K562 (cell line): ENCODE measurements around the gene PCYT1A. TPM values are rescaled to one million over a fixed set of nuclear protein-coding genes. Genes with fewer than 3 reads are reported as not detected.

Source experiments
- BRD4 ChIP-seq: fragments of 200-600 bp; sonication (generic); IDR thresholded peaks from 2 replicates; pipeline ENCODE4 v1.6.1; 2017; ENCODE audit warnings: inconsistent platforms
- C11orf30 ChIP-seq: fragments of 450-650 bp; IDR thresholded peaks from 2 replicates; pipeline ENCODE4 v1.6.1; 2016; ENCODE audit warnings: low read depth, mild to moderate bottlenecking
- CBFA2T2 ChIP-seq: fragments of 450-650 bp; conservative IDR thresholded peaks from 2 replicates; pipeline ENCODE4 v1.6.1; 2017; ENCODE audit warnings: mild to moderate bottlenecking
- JUND ChIP-seq, 2 experiments: IDR thresholded peaks; 2 replicates in 1 of 2; 3 replicates in 1 of 2; pipeline ENCODE4 v1.6.1; 2011; ENCODE audit warnings: borderline replicate concordance in 2 of 2, low read depth in 2 of 2, low read length in 2 of 2, improper control_type of control experiment in 1 of 2, missing biosample characterization in 1 of 2, missing genetic modification characterization in 1 of 2, missing genetic modification reagents in 1 of 2
- LARP7 ChIP-seq: fragments of 450-650 bp; IDR thresholded peaks from 2 replicates; pipeline ENCODE4 v1.6.1; 2016
- MCM3 ChIP-seq: fragments of 450-650 bp; IDR thresholded peaks from 2 replicates; pipeline ENCODE4 v1.6.1; 2016
- MYC ChIP-seq, 2 experiments: fragments of 250-450 bp in 1 of 2; sonication (Bioruptor Pico) in 1 of 2; IDR thresholded peaks; 2 replicates each; pipeline versions ENCODE4 v1.5.1 to v1.6.1; 2012 to 2021; ENCODE audit warnings: low read depth in 2 of 2, borderline replicate concordance in 1 of 2, improper control_type of control experiment in 1 of 2, low read length in 1 of 2, mild to moderate bottlenecking in 1 of 2, moderate library complexity in 1 of 2
- NFIX ChIP-seq: fragments of 250-450 bp; sonication (Bioruptor Pico); IDR thresholded peaks from 2 replicates; pipeline ENCODE4 v1.4.0; 2020; ENCODE audit warnings: low read depth, mild to moderate bottlenecking, moderate library complexity
- NONO ChIP-seq, 2 experiments: fragments of 200-400 bp in 1 of 2; fragments of 450-650 bp in 1 of 2; formaldehyde crosslinking in 1 of 2; IDR thresholded peaks; 2 replicates each; pipeline ENCODE4 v1.6.1; 2017; ENCODE audit warnings: low read depth in 2 of 2, mild to moderate bottlenecking in 2 of 2, moderate library complexity in 2 of 2, low read length in 1 of 2
- PPARD ChIP-seq: fragments of 250-450 bp; sonication (Bioruptor Pico); IDR thresholded peaks from 2 replicates; pipeline ENCODE4 v1.8.0; 2022; ENCODE audit warnings: inconsistent platforms, mild to moderate bottlenecking, moderate library complexity
- PURB ChIP-seq: sonication (generic); formaldehyde crosslinking; IDR thresholded peaks from 2 replicates; pipeline ENCODE4 v1.9.0; 2021; ENCODE audit warnings: low read depth, mild to moderate bottlenecking, missing genetic modification reagents
- RHOXF2B ChIP-seq: fragments of 250-450 bp; sonication (Bioruptor Pico); conservative IDR thresholded peaks from 2 replicates; pipeline ENCODE4 v1.5.1; 2021
- YY1 ChIP-seq, 3 experiments: IDR thresholded peaks; 2 replicates each; pipeline ENCODE4 v1.6.1; 2011; ENCODE audit warnings: low read length in 2 of 3, mild to moderate bottlenecking in 2 of 3, moderate library complexity in 2 of 3, borderline replicate concordance in 1 of 3, control low read depth in 1 of 3, low read depth in 1 of 3; ENCODE audit not compliant: insufficient read depth in 3 of 3, insufficient replicate concordance in 2 of 3, control insufficient read depth in 1 of 3, insufficient read length in 1 of 3; ENCODE audit errors: extremely low read depth in 1 of 3
- ZNF133 ChIP-seq: fragments of 250-450 bp; sonication (Bioruptor Pico); IDR thresholded peaks from 2 replicates; pipeline ENCODE4 v1.4.0; 2020; ENCODE audit warnings: mild to moderate bottlenecking
- ZNF217 ChIP-seq: sonication (generic); formaldehyde crosslinking; IDR thresholded peaks from 2 replicates; pipeline ENCODE4 v1.8.0; 2022; ENCODE audit warnings: mild to moderate bottlenecking, missing genetic modification reagents
- polyA plus RNA-seq, 8 experiments: library from polyadenylated mRNA; depleted of rRNA in 4 of 8; stranded (reverse) in 5 of 8; unstranded in 3 of 8; fragments of >200 nt; fragmentation: Nextera tagmentation in 2 of 8; fragmentation: Illumina TruSeq in 1 of 8; extraction: Ambion mirVana in 2 of 8; extraction: Trizol in 1 of 8; gene quantifications; 2 replicates each; pipeline versions ENCODE4 v1.2.1 to v1.2.3, GENCODE V29; 2011 to 2014; ENCODE audit warnings: inconsistent platforms in 1 of 8, missing spikeins in 1 of 8
- total RNA-seq, 7 experiments: library from RNA; depleted of rRNA in 6 of 7; stranded (reverse); fragments of >200 nt in 6 of 7; fragmentation: Illumina TruSeq in 2 of 7; extraction: Trizol in 2 of 7; gene quantifications; 2 replicates each; pipeline versions ENCODE4 v1.2.1 to v1.2.3, GENCODE V29; 2011 to 2021; ENCODE audit warnings: low replicate concordance in 1 of 7
- TF ChIP-seq, protein P1 (sequence below): fragments of 450-650 bp; IDR thresholded peaks from 2 replicates; pipeline ENCODE4 v1.6.1; 2018; ENCODE audit not compliant: partially characterized antibody
- TF ChIP-seq, protein P2 (sequence below): sonication (generic); formaldehyde crosslinking; IDR thresholded peaks from 2 replicates; pipeline ENCODE4 v1.8.0; 2022; ENCODE audit warnings: mild to moderate bottlenecking, missing genetic modification reagents
- TF ChIP-seq, protein P3 (sequence below): sonication (generic); formaldehyde crosslinking; IDR thresholded peaks from 2 replicates; pipeline ENCODE4 v1.8.0; 2022; ENCODE audit warnings: mild to moderate bottlenecking, missing genetic modification reagents

Gene PCYT1A
- total and polyA plus RNA-seq, 9 of the 15 experiments (the other 6 are each of a cell fraction or from before 2014, with no cell fraction given), result 13.4 to 62.8 (median 49.4) TPM

DNA sequence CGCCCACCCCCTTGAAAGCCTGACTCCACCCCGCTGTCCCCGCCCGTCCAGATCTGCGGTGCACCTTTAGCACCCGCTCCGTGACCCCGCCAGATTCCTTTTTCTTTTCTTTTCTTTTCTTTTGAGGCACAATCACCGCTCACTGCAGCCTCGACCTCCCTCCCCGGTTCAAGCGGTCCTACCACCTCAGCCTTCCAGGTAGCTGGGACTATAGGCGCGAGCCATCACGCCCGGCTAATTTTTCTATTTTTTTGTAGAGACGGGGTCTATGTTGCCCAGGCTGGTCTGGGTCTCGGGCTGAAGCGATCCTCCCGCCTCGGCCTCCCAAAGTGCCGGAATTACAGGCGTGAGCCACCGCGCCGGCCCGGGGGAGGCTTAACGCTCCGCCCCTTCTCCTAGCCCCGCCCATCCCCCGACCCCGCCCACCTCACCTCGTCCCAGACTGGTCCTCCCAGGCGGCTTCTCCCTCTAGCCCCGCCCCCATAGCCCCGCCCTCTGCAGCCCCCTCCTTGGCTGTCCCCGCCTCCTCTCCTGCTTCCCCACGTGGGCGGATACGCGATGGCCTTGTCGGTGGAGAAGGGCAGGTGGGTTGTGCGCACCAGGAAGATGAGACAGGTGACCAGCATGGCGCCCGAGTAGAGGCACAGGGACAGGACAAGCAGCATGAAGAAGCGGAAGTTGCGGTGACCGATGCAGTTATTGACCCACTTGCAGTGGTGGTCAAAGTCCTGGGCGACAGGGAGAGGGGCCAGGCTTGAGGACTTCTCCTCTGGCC, 79.5 kb downstream of the PCYT1A start (continued):
- TF ChIP-seq JUND (IDR thresholded peaks at IDR 0.05; ENCODE audit: borderline replicate concordance, low read depth, low read length) (no peak), JUND (tag; IDR thresholded peaks at IDR 0.05; ENCODE audit: borderline replicate concordance, low read depth, low read length) (no peak), YY1 (IDR thresholded peaks at IDR 0.05; ENCODE audit: borderline replicate concordance in 1 of 3, control insufficient read depth in 1 of 3, extremely low read depth in 1 of 3, insufficient read depth in 3 of 3, insufficient read length in 1 of 3, insufficient replicate concordance in 2 of 3, low read depth in 1 of 3, low read length in 2 of 3) (peak in 1 of 3 experiments; percentile 55), LARP7 (peak; percentile 72; the same call in 1 of the 2 replicates), MYC (IDR thresholded peaks at IDR 0.05; ENCODE audit: low read depth, low read length) (peak; percentile 52), MYC (CRISPR knock-in tag; IDR thresholded peaks at IDR 0.05; ENCODE audit: borderline replicate concordance, low read depth) (no peak), PURB (no peak), NONO (IDR thresholded peaks at IDR 0.05; ENCODE audit: low read depth in 2 of 2, low read length in 1 of 2) (no peak), ZNF217 (CRISPR knock-in tag) (no peak), ZNF133 (CRISPR knock-in tag) (no peak), CBFA2T2 (no peak), BRD4 (no peak), MCM3 (no peak), PPARD (CRISPR knock-in tag) (no peak), C11orf30 (no peak), NFIX (CRISPR knock-in tag) (no peak), RHOXF2B (CRISPR knock-in tag) (no peak)
- TF ChIP-seq, protein P1, sequence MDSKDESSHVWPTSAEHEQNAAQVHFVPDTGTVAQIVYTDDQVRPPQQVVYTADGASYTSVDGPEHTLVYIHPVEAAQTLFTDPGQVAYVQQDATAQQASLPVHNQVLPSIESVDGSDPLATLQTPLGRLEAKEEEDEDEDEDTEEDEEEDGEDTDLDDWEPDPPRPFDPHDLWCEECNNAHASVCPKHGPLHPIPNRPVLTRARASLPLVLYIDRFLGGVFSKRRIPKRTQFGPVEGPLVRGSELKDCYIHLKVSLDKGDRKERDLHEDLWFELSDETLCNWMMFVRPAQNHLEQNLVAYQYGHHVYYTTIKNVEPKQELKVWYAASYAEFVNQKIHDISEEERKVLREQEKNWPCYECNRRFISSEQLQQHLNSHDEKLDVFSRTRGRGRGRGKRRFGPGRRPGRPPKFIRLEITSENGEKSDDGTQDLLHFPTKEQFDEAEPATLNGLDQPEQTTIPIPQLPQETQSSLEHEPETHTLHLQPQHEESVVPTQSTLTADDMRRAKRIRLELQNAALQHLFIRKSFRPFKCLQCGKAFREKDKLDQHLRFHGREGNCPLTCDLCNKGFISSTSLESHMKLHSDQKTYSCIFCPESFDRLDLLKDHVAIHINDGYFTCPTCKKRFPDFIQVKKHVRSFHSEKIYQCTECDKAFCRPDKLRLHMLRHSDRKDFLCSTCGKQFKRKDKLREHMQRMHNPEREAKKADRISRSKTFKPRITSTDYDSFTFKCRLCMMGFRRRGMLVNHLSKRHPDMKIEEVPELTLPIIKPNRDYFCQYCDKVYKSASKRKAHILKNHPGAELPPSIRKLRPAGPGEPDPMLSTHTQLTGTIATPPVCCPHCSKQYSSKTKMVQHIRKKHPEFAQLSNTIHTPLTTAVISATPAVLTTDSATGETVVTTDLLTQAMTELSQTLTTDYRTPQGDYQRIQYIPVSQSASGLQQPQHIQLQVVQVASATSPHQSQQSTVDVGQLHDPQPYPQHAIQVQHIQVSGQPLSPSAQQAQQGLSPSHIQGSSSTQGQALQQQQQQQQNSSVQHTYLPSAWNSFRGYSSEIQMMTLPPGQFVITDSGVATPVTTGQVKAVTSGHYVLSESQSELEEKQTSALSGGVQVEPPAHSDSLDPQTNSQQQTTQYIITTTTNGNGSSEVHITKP, result no peak
- TF ChIP-seq, protein P2, sequence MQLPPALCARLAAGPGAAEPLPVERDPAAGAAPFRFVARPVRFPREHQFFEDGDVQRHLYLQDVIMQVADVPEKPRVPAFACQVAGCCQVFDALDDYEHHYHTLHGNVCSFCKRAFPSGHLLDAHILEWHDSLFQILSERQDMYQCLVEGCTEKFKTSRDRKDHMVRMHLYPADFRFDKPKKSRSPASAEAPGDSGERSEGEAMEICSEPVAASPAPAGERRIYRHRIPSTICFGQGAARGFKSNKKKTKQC (CRISPR knock-in tag), result no peak; the same call in 1 of the 2 replicates
- TF ChIP-seq, protein P3, sequence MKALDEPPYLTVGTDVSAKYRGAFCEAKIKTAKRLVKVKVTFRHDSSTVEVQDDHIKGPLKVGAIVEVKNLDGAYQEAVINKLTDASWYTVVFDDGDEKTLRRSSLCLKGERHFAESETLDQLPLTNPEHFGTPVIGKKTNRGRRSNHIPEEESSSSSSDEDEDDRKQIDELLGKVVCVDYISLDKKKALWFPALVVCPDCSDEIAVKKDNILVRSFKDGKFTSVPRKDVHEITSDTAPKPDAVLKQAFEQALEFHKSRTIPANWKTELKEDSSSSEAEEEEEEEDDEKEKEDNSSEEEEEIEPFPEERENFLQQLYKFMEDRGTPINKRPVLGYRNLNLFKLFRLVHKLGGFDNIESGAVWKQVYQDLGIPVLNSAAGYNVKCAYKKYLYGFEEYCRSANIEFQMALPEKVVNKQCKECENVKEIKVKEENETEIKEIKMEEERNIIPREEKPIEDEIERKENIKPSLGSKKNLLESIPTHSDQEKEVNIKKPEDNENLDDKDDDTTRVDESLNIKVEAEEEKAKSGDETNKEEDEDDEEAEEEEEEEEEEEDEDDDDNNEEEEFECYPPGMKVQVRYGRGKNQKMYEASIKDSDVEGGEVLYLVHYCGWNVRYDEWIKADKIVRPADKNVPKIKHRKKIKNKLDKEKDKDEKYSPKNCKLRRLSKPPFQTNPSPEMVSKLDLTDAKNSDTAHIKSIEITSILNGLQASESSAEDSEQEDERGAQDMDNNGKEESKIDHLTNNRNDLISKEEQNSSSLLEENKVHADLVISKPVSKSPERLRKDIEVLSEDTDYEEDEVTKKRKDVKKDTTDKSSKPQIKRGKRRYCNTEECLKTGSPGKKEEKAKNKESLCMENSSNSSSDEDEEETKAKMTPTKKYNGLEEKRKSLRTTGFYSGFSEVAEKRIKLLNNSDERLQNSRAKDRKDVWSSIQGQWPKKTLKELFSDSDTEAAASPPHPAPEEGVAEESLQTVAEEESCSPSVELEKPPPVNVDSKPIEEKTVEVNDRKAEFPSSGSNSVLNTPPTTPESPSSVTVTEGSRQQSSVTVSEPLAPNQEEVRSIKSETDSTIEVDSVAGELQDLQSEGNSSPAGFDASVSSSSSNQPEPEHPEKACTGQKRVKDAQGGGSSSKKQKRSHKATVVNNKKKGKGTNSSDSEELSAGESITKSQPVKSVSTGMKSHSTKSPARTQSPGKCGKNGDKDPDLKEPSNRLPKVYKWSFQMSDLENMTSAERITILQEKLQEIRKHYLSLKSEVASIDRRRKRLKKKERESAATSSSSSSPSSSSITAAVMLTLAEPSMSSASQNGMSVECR, result peak; percentile 61; the same call in 1 of the 2 replicates
